Thoracic aorta (tissue), 2 donors: ENCODE data around the gene MCC. TPM values are rescaled to one million over a fixed set of nuclear protein-coding genes. Genes with fewer than 3 reads are reported as not detected.

Experiments used
- ATAC-seq: fragments of 150-250 bp; one replicate; pipeline ENCODE4 v1.8.0; 2017; ENCODE audit warnings: low read depth; ENCODE audit not compliant: insufficient number of reproducible peaks, low FRiP score
- DNase-seq: peaks from one replicate; pipeline ENCODE4 v3.0.0-alpha.2; 2020; ENCODE audit warnings: low spot score
- H3K27ac ChIP-seq, 2 donors: fragments of 200-600 bp; sonication (generic); 1 replicate in 1 of 2; 2 replicates in 1 of 2; pipeline ENCODE4 v1.5.1; 2016; ENCODE audit warnings: mild to moderate bottlenecking in 2 of 2, moderate library complexity in 2 of 2
- H3K27me3 ChIP-seq: fragments of 200-600 bp; sonication (generic); replicated peaks from 2 replicates; pipeline ENCODE4 v1.6.0; 2016; ENCODE audit warnings: mild to moderate bottlenecking; ENCODE audit not compliant: insufficient read depth
- H3K36me3 ChIP-seq: fragments of 200-600 bp; sonication (generic); one replicate; pipeline ENCODE4 v1.5.1; 2016
- H3K4me1 ChIP-seq, 2 donors: fragments of 200-600 bp; sonication (generic); 1 replicate in 1 of 2; 2 replicates in 1 of 2; pipeline versions ENCODE4 v1.5.1 to v1.6.0; 2016; ENCODE audit warnings: low read depth in 2 of 2, mild to moderate bottlenecking in 1 of 2; ENCODE audit not compliant: control insufficient read depth in 1 of 2
- H3K4me3 ChIP-seq: fragments of 200-600 bp; sonication (generic); 2 replicates; pipeline ENCODE4 v1.5.1; 2016; ENCODE audit warnings: mild to moderate bottlenecking
- H3K9me3 ChIP-seq: fragments of 200-600 bp; sonication (generic); 2 replicates; pipeline ENCODE4 v1.5.1; 2016
- total RNA-seq, 2 donors: library from RNA; depleted of rRNA; stranded (reverse); fragments of >200 nt; gene quantifications; one replicate each; pipeline versions ENCODE4 v1.1.0 to v1.2.3, GENCODE V29; 2016
- TF ChIP-seq, protein P1 (sequence below): fragments of 200-600 bp; sonication (generic); IDR thresholded peaks from one replicate; pipeline ENCODE4 v1.5.1; 2019; ENCODE audit warnings: antibody characterized with exemption

The MCC gene
- total RNA-seq, 2 donors from 2014 or later, result 14.6 to 27.2 TPM

DNA sequence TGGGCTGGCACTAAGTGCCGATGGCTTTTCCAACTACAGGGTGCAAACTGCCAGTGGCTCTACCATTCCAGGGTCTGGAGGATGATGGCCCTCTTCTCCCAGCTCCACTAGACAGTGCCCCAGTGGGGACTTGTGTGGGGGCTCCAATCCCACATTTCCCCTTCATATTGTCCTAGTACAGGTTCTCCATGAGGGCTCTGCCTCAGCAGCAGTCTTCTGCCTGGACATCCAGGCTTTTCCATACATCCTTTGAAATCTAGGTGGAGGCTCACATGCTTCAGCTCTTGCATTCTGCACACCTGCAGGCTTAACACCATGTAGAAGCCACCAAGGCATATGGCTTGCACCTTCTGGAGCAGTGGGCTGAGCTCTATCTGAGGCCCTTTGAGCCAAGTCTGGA is 123.8 kb downstream of the MCC start:
- peaks cover under 1 to 3% of the 10 kb centered on the region in 2 donors for H3K4me1 ChIP-seq
- no peaks in the 10 kb centered on the region for H3K9me3 ChIP-seq
- H3K27ac ChIP-seq, result no peak overlapping the region
- no peaks in the 10 kb centered on the region for H3K36me3 ChIP-seq
- no peaks in the 10 kb centered on the region for H3K27me3 ChIP-seq
- TF ChIP-seq, protein P1, sequence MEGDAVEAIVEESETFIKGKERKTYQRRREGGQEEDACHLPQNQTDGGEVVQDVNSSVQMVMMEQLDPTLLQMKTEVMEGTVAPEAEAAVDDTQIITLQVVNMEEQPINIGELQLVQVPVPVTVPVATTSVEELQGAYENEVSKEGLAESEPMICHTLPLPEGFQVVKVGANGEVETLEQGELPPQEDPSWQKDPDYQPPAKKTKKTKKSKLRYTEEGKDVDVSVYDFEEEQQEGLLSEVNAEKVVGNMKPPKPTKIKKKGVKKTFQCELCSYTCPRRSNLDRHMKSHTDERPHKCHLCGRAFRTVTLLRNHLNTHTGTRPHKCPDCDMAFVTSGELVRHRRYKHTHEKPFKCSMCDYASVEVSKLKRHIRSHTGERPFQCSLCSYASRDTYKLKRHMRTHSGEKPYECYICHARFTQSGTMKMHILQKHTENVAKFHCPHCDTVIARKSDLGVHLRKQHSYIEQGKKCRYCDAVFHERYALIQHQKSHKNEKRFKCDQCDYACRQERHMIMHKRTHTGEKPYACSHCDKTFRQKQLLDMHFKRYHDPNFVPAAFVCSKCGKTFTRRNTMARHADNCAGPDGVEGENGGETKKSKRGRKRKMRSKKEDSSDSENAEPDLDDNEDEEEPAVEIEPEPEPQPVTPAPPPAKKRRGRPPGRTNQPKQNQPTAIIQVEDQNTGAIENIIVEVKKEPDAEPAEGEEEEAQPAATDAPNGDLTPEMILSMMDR, result no peak
- no peak for ATAC-seq
- DNase-seq, result no peak
- H3K4me3 ChIP-seq, result no peak overlapping the region

DNA sequence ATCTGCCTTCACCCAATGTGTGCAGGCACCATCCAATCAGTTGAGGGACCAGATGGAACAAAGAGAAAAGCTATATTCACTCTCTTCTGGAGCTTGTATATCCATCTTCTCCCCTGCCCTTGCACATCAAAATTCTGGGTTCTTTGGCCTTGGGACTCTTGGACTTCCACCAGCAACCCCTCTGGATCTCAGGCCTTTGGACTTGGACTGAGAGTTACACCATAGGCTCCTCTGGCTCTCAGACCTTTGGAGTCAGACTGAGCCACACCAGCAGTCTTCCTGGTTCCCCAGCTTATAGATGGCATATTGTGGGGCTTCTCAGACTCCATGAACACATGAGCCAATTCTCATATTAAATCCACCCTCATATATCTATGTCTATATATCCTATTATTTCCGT is 126.6 kb downstream of the MCC start:
- H3K27me3 ChIP-seq, result no peaks in the 10 kb centered on the region
- no peak overlapping the region for H3K4me3 ChIP-seq
- no peak overlapping the region for H3K27ac ChIP-seq
- no peaks in the 10 kb centered on the region for H3K36me3 ChIP-seq
- TF ChIP-seq, protein P1, result no peak
- H3K4me1 ChIP-seq, result peaks cover 4 to 7% of the 10 kb centered on the region in 2 donors
- no peak for ATAC-seq
- DNase-seq, result no peak
- H3K9me3 ChIP-seq, result no peaks in the 10 kb centered on the region

DNA sequence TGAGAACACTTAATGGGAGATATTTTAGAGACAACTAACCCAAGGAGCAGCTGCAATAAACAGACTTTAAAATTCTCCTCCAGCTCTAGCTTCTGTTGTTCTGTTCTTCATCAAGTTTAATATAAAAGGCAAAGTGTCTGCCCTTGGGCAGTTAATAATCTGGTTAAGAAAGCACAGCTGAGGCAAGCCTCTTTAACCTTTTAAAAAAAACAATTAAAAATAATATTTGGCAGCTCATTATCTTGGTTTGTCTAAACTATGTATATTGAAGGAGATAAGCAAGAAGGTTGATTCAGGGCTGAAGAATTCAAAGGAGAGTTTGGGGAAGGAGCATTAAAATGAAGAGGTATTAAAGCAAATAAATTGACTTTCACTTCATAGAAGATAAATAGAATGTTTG is 128.8 kb downstream of the MCC start:
- no peak for ATAC-seq
- Histone ChIP-seq H3K9me3 (no peaks in the 10 kb centered on the region), H3K4me1 (peaks cover 4 to 7% of the 10 kb centered on the region in 2 donors), H3K36me3 (no peaks in the 10 kb centered on the region), H3K27ac (no peak overlapping the region), H3K27me3 (no peaks in the 10 kb centered on the region), H3K4me3 (no peak overlapping the region)
- TF ChIP-seq, protein P1, result no peak
- DNase-seq, result no peak

DNA sequence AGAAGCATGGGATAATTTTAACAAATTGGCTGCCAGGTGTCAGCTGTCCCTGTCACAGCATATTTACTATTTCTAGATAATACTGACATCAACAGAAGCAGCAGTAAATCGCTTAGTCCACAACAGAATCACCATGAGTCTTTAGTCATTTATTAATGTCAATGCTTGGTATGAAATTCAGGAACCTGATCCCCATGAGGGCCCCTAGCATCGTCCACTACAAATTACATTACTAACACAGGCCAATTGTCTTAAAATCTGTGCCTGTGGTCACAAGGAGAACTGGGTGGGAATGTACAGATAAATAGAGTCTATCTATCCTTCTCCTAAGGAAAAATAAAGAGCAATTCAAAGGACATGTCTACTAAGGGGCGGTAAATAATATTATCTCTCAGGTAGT is 129.6 kb downstream of the MCC start:
- Histone ChIP-seq H3K4me3 (no peak overlapping the region), H3K27me3 (no peaks in the 10 kb centered on the region), H3K27ac (no peak overlapping the region), H3K9me3 (no peaks in the 10 kb centered on the region), H3K36me3 (no peaks in the 10 kb centered on the region), H3K4me1 (peaks cover 4 to 7% of the 10 kb centered on the region in 2 donors)
- ATAC-seq (no peak), DNase-seq (no peak)
- TF ChIP-seq, protein P1, result no peak

DNA sequence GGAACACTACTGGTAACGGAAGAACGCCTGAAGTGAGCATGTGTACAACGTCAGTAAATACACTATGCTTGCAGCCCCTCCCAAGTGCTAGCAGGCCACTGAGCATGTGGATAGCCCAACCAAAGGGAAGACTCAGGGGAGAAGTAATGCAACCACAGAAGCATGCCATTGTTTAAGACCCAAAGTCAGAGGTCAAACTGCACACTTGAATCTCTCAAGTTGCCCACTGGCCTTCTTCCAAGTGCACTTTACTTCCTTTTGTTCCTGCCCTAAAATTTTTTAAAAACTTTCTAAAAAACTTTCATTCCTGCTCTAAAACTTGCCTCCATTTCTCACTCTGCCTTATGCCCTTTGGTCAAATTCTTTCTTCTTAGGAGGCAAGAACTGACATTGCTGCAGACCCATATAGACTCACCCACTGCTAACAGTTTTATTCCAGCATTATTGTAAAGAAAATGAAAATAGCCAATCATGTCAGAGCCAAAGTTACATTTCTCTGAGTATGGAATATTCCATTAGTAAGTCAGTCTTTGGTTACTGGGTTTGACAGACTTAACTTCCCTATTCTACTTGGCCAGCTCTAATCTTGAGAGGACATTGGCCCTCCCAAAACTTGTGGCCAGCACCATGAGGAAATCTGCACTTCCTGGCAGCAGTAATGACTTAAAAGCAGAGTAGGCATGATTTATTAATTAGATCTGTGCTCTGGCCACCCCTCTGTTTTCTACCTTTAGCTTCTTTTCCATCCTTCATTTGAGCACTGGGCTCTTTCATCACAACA is 130.4 kb downstream of the MCC start:
- ATAC-seq, result no peak
- H3K4me1 ChIP-seq, result peaks cover 4 to 7% of the 10 kb centered on the region in 2 donors
- H3K36me3 ChIP-seq, result no peaks in the 10 kb centered on the region
- no peak for DNase-seq
- TF ChIP-seq, protein P1, result no peak
- H3K27me3 ChIP-seq, result no peaks in the 10 kb centered on the region
- H3K27ac ChIP-seq, result no peak overlapping the region
- no peaks in the 10 kb centered on the region for H3K9me3 ChIP-seq
- no peak overlapping the region for H3K4me3 ChIP-seq
